Activated T-cell treated with anti-CD3 and anti-CD28 coated beads, Interleukin-2, amount 50 U/mL, for 4 hours (primary cell): ENCODE measurements around the gene SCGB3A1. TPM values are rescaled to one million over a fixed set of nuclear protein-coding genes. Genes with fewer than 3 reads are reported as not detected.

Experiments
- ATAC-seq, 2 donors: fragments of 200-7000 bp; cut with Tn5 transposase; one replicate each; pipeline ENCODE4 v1.10.0; 2021
- DNase-seq: peaks from one replicate; pipeline ENCODE4 v3.0.0-alpha.2; 2020
- H3K27me3 Mint-ChIP-seq: one replicate; pipeline ENCODE4 v1.8.0; 2021; ENCODE audit warnings: low read depth, mixed read lengths
- H3K36me3 Mint-ChIP-seq: one replicate; pipeline ENCODE4 v1.8.0; 2022; ENCODE audit warnings: mixed read lengths; ENCODE audit not compliant: insufficient read depth
- H3K4me1 Mint-ChIP-seq: one replicate; pipeline ENCODE4 v1.8.0; 2021; ENCODE audit warnings: low read depth, mixed read lengths
- H3K4me3 Mint-ChIP-seq: one replicate; pipeline ENCODE4 v1.8.0; 2021; ENCODE audit warnings: mild to moderate bottlenecking, moderate library complexity, mixed read lengths
- H3K9me3 Mint-ChIP-seq: one replicate; pipeline ENCODE4 v1.8.0; 2021; ENCODE audit warnings: mixed read lengths
- total RNA-seq, 3 donors: library from RNA; stranded (reverse); gene quantifications; one replicate each; pipeline ENCODE4 v1.2.1, GENCODE V29; 2021

Gene SCGB3A1
- total RNA-seq, 3 donors from 2014 or later: 0.55 TPM; not detected in 2

DNA sequence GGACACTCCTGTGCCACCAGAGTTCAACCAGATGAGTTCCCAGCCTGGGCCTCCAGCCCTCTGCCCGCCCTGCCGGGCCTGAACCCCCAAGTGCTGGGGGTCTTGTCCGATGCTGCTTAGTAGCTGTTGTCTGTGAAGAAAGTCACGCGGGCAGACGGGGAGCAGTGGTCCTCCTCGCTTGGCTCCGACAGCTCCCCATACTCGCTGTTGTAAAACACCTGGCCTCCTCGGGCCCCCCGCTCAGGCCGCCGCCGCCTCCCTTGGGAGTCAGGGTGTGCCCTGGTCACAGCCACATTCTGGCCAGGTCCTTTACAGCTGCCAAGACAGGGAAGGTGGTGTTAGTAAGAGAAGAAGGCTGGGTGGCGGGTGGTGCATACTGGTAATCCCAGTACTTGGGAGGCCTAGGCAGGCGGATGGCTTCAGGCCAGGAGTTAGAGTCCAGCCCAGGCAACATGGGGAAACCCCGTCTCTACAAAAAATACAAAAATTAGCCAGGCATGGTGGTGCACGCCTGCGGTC is 11.8 kb upstream of the SCGB3A1 start:
- no peaks in the 10 kb centered on the region for H3K4me1 Mint-ChIP-seq
- DNase-seq (no peak), ATAC-seq (no peak)
- H3K27me3 Mint-ChIP-seq: peaks cover 2% of the 10 kb centered on the region
- no peaks in the 10 kb centered on the region for H3K9me3 Mint-ChIP-seq
- H3K4me3 Mint-ChIP-seq: no peak overlapping the region
- H3K36me3 Mint-ChIP-seq: no peaks in the 10 kb centered on the region

DNA sequence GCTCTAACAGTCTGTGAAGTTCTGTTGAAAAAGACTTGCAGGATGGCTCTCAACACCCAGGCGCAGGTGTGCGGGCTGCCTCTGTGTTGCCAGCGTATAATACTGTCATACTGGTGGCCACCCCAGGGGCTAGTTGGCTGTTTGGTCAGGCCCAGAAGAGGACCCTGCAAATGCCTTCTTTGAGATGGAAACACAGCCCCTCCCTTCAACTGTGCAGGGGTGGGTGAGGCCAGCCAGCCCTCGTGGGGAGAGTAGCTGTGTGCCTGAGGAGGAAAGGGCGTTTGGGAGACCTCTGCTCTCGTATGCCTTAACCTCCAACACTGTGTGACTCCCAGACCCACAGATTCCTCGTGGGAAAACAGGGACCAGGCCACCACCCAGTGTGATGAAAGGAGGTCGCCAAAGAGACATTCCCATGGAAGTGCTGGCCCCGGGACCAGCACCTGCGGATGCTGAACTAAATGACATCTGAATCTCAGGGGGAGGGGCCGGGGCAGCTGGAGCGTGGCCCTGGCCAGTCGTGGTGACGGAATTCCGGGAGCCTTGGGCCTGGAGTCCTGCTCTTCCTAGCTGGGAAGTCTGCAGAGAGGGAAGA is 11.3 kb upstream of the SCGB3A1 start:
- H3K36me3 Mint-ChIP-seq: no peaks in the 10 kb centered on the region
- no peaks in the 10 kb centered on the region for H3K4me1 Mint-ChIP-seq
- peaks cover 2% of the 10 kb centered on the region for H3K27me3 Mint-ChIP-seq
- no peak for DNase-seq
- H3K9me3 Mint-ChIP-seq: no peaks in the 10 kb centered on the region
- no peak overlapping the region for H3K4me3 Mint-ChIP-seq
- ATAC-seq: no peak

DNA sequence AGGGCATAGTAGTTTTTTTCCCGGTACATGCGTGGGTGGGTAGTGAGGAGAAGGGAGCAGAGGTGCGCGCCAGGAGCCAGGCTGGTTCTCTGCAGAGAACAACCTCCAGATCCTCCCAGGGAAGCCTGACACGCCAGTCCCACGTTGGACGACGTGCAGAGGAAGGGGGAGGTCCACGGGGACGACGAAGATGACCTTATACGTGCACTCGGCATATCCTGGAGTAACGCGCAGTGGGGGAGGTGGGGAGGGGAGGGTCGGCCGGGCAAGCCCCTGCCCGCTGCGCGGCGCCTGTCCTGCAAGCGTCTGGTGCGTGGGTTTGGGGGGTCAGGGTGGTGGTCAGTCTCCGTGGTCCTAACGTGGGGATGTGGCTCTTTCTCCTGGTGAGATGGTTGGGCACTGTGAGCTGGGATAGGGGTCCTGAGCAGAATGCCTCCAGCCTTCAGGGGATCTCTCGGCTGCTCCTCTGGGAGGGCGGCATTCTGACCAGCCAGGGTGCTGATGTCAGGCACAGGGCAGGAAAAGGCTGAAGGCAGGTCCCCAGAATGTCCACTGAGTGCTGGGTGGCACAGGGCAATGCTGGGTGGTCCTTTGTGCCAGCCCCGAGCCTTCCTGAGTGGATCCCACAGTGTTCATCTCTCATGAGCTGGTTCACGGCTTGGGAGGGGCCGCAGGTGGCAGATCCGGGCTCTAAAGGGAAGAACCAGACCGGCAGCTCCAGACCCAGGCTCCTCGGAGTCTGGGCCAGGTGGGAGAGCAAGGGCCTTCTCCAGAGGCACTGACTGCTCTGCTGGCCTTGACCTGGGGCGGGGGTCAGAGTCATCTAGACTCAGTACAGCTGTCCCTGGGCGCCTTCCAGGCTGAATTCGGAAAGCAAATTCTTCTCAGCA is 10.5 kb upstream of the SCGB3A1 start:
- Mint-ChIP-seq H3K9me3 (no peaks in the 10 kb centered on the region), H3K4me3 (no peak overlapping the region), H3K27me3 (peaks cover 2% of the 10 kb centered on the region), H3K4me1 (no peaks in the 10 kb centered on the region), H3K36me3 (no peaks in the 10 kb centered on the region)
- no peak for ATAC-seq
- DNase-seq: no peak

DNA sequence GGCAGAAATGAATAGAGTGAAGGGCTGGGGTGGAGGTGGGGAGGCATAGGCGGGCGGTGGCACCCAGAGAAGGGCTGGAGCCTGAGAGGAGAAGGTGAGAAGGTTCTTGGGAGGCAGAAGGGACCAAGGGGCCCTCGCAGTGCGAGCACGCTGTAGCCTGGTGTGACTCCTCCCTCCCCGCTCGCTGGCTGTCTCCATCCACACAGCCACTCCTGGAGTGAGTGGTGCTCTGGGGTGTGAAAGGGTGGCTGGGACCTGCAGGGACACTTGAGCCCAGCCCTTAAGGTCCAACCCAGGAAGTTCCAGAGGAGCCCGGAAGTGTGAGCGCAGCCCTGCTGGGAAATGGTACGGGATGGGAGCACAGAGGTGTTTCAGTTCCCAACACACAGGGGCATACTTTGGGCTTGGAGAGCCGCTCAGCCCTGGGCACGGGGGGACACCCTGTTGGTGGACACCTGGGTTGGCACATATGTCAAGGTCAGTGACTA is 9.3 kb upstream of the SCGB3A1 start:
- Mint-ChIP-seq H3K27me3 (peaks cover 2% of the 10 kb centered on the region), H3K4me3 (no peak overlapping the region), H3K36me3 (no peaks in the 10 kb centered on the region), H3K9me3 (no peaks in the 10 kb centered on the region), H3K4me1 (no peaks in the 10 kb centered on the region)
- ATAC-seq (no peak), DNase-seq (no peak)

DNA sequence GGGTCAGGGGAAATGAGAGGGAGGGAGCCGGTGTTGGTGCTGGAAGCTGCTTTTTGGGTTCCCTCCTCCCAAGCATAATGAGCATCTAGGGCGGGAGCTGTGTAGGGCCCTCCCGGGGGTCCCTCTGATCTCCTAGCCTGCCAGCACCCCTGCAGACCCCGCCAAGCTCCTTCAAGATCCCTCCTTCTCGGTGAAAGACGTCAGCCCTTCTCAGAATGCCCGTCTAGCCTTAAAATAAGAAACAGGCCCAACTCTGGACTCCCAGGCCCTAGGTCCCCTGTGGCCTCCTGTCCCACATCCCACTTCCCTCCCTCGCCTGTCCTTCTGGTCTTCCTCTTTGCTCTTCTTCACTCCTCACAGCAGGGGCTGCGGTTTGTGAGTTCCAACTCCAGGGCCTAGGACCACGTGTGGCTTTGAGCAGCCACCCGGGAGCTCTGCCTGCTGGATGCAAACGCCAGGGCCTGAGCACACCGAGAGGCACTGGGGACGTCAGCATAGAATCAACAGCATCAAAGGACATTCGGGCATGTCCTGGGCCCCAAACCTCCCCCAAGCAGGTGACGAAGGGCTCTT is 8.8 kb upstream of the SCGB3A1 start:
- DNase-seq (no peak), ATAC-seq (no peak)
- H3K9me3 Mint-ChIP-seq: no peaks in the 10 kb centered on the region
- peaks cover 2% of the 10 kb centered on the region for H3K27me3 Mint-ChIP-seq
- no peaks in the 10 kb centered on the region for H3K4me1 Mint-ChIP-seq
- H3K36me3 Mint-ChIP-seq: no peaks in the 10 kb centered on the region
- no peak overlapping the region for H3K4me3 Mint-ChIP-seq

DNA sequence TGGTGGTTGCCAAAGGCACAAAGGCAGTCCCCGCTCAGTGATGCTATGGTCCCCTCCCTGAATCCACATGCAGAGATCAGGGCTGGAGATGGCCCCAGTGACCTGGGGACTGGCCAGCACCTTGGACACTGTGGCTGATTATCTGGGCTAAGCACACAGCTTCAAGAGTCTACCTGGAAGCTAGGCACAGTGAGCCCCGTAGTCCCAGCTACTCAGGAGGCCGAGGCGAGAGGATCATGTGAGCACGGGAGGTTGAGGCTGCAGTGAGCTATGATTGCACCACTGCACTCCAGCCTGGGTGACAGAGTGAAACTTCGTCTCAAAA is 8.3 kb upstream of the SCGB3A1 start:
- DNase-seq (no peak), ATAC-seq (no peak)
- Mint-ChIP-seq H3K4me3 (no peak overlapping the region), H3K36me3 (no peaks in the 10 kb centered on the region), H3K4me1 (no peaks in the 10 kb centered on the region), H3K9me3 (no peaks in the 10 kb centered on the region), H3K27me3 (peaks cover 2% of the 10 kb centered on the region)

DNA sequence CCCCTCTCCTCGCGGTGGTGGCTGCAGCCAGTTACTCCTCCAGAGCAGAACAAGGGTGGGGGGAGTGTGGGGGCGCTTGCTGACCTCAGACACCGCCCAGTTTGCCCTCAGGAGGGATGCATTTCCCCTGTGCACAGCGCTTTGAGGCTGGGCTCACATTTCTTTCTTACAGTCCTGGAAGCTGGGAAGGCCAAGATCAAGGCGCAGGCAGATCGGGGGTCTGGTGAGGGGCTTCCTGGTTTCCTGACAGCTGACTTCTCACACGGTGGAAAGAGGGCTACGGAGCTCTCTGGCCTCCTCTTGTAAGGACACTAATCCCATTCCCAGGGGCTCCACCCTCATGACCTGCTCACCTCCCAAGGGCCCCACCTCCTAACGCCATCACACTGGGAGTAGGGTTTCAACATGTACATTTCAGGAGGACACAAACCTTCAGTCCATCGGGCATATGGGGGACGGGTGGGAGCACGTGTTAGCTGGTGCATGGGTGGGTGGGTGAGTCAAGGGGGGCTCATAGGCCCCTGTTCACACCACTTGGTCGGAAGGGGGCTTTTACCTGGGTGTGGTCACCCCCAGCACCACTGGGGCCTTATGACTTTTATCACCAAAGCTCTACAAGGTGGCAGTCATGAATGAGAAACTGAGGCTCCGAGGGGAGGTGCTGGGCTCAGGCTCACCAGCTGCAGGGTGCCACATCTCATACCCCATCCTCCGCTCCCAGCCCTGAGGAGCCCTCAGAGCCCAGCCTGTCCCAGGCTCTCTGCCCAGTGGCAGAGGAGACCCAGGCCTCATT is 7.7 kb upstream of the SCGB3A1 start:
- H3K36me3 Mint-ChIP-seq: no peaks in the 10 kb centered on the region
- no peak overlapping the region for H3K4me3 Mint-ChIP-seq
- DNase-seq (no peak), ATAC-seq (no peak)
- no peaks in the 10 kb centered on the region for H3K4me1 Mint-ChIP-seq
- peaks cover 2% of the 10 kb centered on the region for H3K27me3 Mint-ChIP-seq
- H3K9me3 Mint-ChIP-seq: no peaks in the 10 kb centered on the region

DNA sequence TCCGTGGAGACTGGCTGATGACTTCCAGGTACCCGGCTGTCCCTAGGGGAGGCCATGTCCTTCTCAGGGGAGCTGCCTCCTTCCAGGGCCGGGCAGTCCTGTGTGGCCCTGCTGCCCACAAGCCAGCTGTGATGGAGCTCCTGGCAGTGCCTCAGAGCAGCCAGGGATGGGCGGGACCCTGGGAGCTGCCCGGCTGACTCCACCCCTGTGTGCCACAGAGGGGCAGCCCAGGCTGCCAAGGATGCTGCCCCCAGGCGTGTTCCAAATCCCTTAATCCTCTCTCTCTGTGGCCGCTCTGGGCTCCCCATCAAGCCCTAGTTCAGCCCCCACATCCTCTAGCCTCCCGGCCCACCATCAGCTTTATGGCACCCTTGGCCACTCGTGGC is 7.0 kb upstream of the SCGB3A1 start:
- Mint-ChIP-seq H3K36me3 (no peaks in the 10 kb centered on the region), H3K27me3 (peaks cover 6% of the 10 kb centered on the region), H3K4me1 (no peaks in the 10 kb centered on the region), H3K4me3 (no peak overlapping the region), H3K9me3 (no peaks in the 10 kb centered on the region)
- ATAC-seq (no peak), DNase-seq (no peak)

DNA sequence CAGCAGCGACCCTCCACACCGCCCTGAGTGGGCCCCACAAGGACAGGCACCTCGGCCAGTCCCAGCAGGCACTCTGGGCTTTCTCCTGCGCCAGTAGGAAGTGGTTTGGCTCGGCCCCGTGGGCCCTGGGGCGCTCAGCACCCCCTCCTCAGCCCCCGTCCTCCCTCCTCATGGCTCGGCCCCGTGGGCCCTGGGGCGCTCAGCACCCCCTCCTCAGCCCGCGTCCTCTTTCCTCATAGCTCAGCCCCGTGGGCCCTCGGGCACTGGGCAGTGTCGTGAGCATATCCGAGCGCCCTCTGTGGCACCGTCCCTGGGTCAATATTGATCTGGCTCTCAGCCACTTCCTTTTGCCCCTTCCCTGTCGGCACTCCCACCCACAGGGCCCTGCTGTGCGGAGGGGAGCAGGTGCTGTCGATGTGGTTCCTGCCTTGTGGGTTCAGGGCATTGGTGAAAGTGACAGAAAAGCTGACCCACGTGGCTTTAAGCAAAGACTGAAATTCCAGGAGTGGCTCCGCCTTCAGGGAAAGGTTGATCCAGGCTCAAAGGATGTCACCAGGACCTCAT is 5.5 kb upstream of the SCGB3A1 start:
- no peak for ATAC-seq
- H3K36me3 Mint-ChIP-seq: no peaks in the 10 kb centered on the region
- no peak overlapping the region for H3K4me3 Mint-ChIP-seq
- H3K27me3 Mint-ChIP-seq: peaks cover 19% of the 10 kb centered on the region
- no peak for DNase-seq
- H3K9me3 Mint-ChIP-seq: no peaks in the 10 kb centered on the region
- peaks cover 3% of the 10 kb centered on the region for H3K4me1 Mint-ChIP-seq

DNA sequence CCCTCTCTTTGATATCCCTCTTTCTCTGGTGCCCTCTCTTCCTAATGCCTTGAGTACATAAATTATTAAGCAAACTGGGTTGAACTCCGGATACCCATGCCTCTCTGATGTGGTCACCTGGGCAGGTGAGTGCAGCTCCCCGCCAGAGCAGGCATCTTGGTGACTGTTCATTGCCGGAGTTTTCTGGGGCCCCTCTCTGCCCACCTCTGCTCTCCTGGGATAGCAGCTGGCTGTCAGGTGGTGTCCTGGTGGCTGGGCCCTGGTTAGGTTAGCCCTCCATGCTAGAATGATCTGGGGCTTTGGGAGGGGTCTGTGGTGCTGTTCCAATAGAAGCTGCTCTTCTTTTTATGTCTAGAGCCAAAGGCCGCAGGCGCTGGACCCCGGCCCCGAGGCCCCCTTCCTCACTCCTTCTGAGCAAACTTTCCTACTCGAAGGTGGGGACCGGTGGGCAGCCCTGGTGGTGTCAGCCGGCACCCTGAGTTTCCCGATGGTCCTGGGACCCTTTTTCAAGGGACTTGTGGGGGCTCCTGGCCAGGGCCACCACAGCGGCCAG is 4.9 kb upstream of the SCGB3A1 start:
- Mint-ChIP-seq H3K4me3 (no peak overlapping the region), H3K4me1 (peaks cover 3% of the 10 kb centered on the region), H3K9me3 (no peaks in the 10 kb centered on the region), H3K27me3 (peaks cover 19% of the 10 kb centered on the region), H3K36me3 (no peaks in the 10 kb centered on the region)
- DNase-seq: no peak
- ATAC-seq: no peak

DNA sequence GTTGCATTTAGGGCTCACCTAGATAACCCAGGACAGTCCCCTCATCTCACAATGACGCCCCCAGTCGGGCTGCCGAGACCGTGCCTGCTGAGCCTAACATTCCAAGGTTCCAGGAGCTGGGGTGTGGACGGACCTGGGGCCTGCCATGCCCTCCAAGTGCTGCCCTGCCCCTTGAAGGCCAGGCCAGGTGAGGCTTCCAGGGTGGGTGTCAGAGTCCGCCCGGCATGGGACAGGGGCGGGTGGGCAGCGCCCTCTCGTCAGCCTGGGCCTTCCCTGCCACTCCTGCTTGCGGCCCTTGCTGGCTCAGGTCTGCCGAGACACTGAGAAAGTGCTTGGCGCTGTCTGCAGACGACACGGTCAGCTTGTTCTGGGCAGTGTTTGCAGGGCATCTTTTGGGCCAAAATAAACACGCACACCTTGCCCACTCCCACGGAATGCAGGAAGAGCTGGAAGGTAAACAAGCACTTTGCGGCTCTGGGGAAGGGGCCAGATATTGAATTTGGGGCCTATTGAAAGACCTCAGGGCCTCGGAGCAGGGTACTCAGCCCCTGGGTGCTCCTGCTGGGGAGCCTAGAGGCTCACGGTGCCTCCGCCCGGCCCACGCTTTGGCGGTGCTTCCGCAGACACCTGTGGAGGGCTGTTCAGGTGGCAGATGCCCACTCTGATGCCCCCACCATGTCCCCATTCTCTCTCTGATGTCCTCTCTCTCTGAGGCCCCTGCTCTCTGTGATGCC is 4.2 kb upstream of the SCGB3A1 start:
- H3K4me1 Mint-ChIP-seq: peaks cover 3% of the 10 kb centered on the region

DNA sequence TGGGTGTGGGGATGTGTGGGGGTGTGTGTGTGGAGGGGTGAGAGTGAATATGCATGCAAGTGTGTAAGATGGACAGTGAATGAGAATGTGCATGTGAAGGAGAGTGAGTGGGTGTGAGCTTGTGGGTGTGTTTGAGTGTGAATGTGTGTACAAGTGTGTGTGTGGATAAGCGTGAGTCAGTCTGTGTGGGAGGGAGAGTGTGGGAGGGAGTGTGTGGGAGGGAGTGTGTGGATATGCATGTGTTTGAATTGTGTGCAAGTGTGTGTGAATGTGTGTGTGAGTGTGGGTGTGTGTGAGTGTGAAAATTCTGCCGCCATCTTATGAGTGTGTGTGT is 3.7 kb upstream of the SCGB3A1 start:
- ATAC-seq (no peak), DNase-seq (no peak)
- peaks cover 3% of the 10 kb centered on the region for H3K4me1 Mint-ChIP-seq
- H3K4me3 Mint-ChIP-seq: no peak overlapping the region
- no peaks in the 10 kb centered on the region for H3K9me3 Mint-ChIP-seq
- no peaks in the 10 kb centered on the region for H3K36me3 Mint-ChIP-seq
- H3K27me3 Mint-ChIP-seq: peaks cover 19% of the 10 kb centered on the region

More for the DNA sequence above, 4.2 kb upstream of the SCGB3A1 start:
- ATAC-seq (no peak), DNase-seq (no peak)
- Mint-ChIP-seq H3K36me3 (no peaks in the 10 kb centered on the region), H3K9me3 (no peaks in the 10 kb centered on the region), H3K27me3 (peaks cover 19% of the 10 kb centered on the region), H3K4me3 (no peak overlapping the region)

DNA sequence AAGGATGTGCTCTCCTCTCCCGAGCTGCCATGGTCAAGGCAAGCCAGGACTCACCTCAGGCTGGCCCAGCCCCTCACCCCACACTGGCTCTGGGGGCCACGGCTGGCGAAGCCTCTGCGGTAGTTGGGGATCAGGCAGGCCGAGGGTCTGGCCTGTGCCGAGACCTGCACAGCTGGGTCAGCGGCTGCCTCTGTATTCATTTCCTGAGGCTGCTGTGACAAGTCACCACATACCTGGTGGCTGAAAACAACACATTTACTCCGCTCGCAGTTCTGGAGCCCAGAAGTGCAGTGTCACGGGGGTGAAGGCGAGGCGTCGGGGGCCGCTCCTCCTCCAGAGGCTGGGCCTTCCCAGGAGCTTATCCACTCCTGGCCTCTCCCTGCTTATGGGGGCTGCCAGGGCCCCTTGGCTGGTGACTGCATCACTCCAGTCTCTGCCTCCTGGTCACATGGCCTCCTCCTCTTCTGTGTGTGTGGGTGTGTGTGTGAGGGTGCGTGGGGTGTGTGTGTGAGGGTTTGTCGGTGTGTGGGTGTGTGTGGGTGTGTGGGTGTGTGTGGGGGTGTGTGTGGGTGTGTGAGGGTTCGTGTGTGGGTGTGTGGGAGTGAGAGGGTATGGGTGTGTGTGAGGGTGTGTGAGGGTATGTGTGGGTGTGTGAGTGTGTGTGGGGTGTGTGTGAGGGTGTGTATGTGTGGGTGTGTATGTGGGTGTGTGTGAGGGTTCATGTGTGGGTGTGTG is 3.2 kb upstream of the SCGB3A1 start:
- no peak overlapping the region for H3K4me3 Mint-ChIP-seq
- H3K36me3 Mint-ChIP-seq: no peaks in the 10 kb centered on the region
- H3K27me3 Mint-ChIP-seq: peaks cover 24% of the 10 kb centered on the region
- DNase-seq (no peak), ATAC-seq (peak in 1 of 2 donors; percentile 18)
- no peaks in the 10 kb centered on the region for H3K9me3 Mint-ChIP-seq
- peaks cover 3% of the 10 kb centered on the region for H3K4me1 Mint-ChIP-seq
